Hematopoietic multipotent progenitor cell treated with erythropoietin and hydrocortisone succinate and interleukin-3 and kit ligand, for 6 days (in vitro differentiated cells): Measurements from ENCODE around the gene ADAMTS14.
"Not testable (repeated sequence)": the region's sequence is repeated elsewhere in the genome, so short reads cannot be mapped to it uniquely, and the experiment has no call there.

Experiments
- DNase-seq: peaks from one replicate; pipeline ENCODE4 v3.0.0-alpha.2; 2015

The ADAMTS14 gene

GRCh38 chr10:70656489-70656888 lies 15.8 kb upstream of the ADAMTS14 start:
- DNase-seq, result peak; percentile 25

- no peak for DNase-seq
Measured at GRCh38 chr10:70657041-70657440, 15.3 kb upstream of the ADAMTS14 start.

GRCh38 chr10:70658582-70659136 lies 13.6 kb upstream of the ADAMTS14 start:
- no peak for DNase-seq

- DNase-seq, result no peak
Measured at GRCh38 chr10:70659306-70659705, 13.0 kb upstream of the ADAMTS14 start.

GRCh38 chr10:70660722-70661121 lies 11.6 kb upstream of the ADAMTS14 start:
- DNase-seq, result no peak

GRCh38 chr10:70661623-70662361 lies 10.5 kb upstream of the ADAMTS14 start:
- DNase-seq, result no peak

GRCh38 chr10:70662362-70663220 lies 9.7 kb upstream of the ADAMTS14 start:
- DNase-seq, result no peak

- DNase-seq, result not testable (repeated sequence)
Measured at GRCh38 chr10:70663458-70664409, 8.6 kb upstream of the ADAMTS14 start.

- DNase-seq, result no peak
Measured at GRCh38 chr10:70664702-70665195, 7.6 kb upstream of the ADAMTS14 start.

- DNase-seq, result peak; percentile 97
Measured at GRCh38 chr10:70666960-70667798, 5.1 kb upstream of the ADAMTS14 start.

GRCh38 chr10:70667818-70668217 lies 4.5 kb upstream of the ADAMTS14 start:
- not testable (repeated sequence) for DNase-seq

- no peak for DNase-seq
Measured at GRCh38 chr10:70668454-70668970, 3.8 kb upstream of the ADAMTS14 start.

- no peak for DNase-seq
Measured at GRCh38 chr10:70669015-70669414, 3.3 kb upstream of the ADAMTS14 start.

GRCh38 chr10:70669732-70670317 lies 2.5 kb upstream of the ADAMTS14 start:
- no peak for DNase-seq

- no peak for DNase-seq
Measured at GRCh38 chr10:70671619-70672164, 614 bp upstream of the ADAMTS14 start.

GRCh38 chr10:70673043-70673928 lies 980 bp downstream of the ADAMTS14 start:
- DNase-seq, result no peak

- DNase-seq, result no peak
Measured at GRCh38 chr10:70673929-70674559, 1.7 kb downstream of the ADAMTS14 start.

GRCh38 chr10:70674560-70675495 lies 2.5 kb downstream of the ADAMTS14 start:
- no peak for DNase-seq
